HG03196 (cell line): ENCODE measurements around the gene FAM25A.
"Not testable (repeated sequence)": the region's sequence is repeated elsewhere in the genome, so short reads cannot be mapped to it uniquely, and the experiment has no call there.

Source experiments
- ATAC-seq: cut with Tn5 transposase; IDR thresholded peaks from one replicate; pipeline ENCODE4 v1.9.1; 2021; ENCODE audit not compliant: unreplicated experiment

Gene FAM25A

DNA sequence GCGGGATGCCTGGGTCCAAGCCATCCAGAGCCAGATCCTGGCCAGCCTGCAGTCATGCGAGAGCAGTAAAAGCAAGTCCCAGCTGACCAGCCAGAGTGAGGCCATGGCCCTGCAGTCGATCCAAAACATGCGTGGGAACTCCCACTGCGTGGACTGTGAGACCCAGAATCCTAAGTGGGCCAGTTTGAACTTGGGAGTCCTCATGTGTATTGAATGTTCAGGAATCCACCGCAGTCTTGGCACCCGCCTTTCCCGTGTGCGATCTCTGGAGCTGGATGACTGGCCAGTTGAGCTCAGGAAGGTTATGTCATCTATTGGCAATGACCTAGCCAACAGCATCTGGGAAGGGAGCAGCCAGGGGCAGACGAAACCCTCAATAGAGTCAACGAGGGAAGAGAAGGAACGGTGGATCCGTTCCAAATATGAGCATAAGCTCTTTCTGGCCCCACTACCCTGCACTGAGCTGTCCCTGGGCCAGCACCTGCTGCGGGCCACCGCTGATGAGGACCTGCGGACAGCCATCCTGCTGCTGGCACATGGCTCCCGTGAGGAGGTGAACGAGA lies 10.9 kb upstream of the FAM25A start:
- not testable (repeated sequence) for ATAC-seq

DNA sequence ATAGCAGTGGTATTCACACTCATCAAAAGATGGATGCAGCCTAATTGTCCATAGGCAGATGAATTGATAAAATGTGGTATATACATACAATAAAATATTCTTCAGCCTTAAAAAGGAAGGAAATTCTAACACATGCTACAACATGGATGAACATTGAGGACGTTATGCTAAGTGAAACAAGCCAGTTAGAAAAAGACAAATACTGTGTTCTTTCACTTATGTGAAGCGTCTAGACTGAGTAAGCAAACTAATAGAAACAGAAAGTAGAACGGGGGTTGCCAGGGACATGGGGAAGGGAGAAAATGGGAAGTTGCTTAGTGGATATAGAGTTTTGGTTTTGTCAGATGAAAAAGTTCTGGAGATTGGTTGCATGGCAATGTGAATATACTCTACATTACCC lies 6.6 kb upstream of the FAM25A start:
- ATAC-seq, result not testable (repeated sequence)

DNA sequence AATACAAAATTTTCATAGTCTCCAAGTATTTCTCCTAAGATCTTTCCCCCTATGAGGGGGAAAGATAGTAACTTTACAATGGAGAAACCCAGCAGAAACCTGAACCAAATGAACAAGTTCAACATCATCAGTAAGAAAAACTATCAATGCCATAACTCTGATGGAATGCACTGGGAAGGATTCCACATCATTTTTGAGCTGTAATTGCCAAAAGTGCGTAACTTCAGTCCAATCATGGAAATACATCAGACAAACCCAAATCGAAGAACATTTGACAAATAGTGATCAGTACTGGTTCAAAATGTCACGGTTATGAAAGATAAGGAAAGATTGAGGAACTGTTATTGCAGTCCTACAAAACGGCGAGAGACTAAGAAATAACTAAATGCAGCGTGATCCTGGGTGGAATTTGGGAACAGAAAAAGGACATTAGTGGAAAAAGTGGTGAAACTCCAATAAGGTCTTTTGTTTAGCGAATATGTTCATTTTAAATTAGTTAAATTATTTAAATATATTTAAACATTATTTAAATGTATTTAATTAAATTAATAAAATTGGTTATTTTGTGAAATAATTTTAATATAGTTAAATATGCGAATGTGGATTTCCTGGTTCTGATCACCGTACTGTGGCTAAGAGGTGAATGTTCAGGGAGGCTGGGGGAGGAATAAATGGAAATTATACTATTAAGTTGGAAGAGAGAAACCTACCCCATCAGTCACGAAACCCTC lies 4.9 kb upstream of the FAM25A start:
- ATAC-seq, result not testable (repeated sequence)

DNA sequence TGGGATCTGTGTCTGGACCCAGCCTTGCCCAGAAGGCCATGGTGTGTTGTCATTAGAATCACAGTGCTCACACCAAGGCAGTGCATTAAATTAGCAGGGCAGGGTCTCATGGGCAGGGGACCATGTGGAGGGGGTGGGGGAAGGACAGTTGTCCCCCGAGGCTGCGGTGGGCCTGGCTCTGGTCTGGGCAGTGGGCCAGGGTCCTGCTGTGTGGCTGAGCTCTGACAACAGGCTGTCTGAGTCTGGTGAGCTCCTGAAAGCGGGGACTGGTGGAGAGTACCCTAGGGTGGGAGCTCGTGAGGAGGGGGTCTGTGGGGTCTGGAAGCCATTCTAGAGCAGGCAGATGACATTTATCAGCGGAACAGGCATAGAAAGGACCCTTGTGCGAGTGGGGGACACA lies 2.0 kb upstream of the FAM25A start:
- ATAC-seq, result not testable (repeated sequence)

DNA sequence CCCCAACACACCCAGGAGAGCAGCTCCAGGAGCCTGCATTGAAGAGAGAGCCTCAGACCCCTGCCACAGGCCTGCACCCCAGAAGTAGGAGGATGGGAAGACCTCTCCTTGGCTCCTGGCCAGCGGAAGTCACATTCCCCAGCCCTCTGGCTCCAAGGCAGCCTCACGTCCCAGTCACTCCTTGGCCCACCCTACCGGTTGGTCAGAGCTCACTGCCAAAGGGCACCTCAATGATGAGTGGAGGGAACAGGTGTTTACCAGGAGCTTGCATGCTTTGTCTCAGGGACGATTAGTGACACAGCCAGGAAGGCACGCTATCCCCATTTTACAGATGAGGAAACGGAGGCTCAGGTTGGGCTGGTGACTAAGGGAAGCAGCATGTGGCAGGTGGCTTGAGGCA lies 1.0 kb upstream of the FAM25A start:
- not testable (repeated sequence) for ATAC-seq

DNA sequence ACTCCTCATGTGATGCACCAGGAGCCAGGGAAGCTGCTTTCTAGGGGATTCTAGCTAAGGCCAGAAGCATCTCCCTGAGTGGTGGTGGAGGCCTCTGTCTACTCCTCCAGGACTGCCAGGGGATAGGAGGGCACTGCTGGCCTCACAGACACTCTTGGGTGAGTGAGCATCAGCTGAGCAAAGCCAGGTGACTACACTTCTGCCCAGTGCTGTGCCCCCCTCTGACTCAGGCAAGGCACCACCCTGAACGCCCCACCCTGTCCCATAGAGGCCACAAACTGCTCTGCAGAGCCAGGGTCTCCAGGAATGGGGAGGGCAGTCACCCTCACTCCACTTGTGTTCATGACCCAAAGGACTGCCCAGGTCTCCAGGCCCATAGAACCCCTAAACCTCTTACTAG lies 590 bp upstream of the FAM25A start:
- ATAC-seq, result not testable (repeated sequence)

DNA sequence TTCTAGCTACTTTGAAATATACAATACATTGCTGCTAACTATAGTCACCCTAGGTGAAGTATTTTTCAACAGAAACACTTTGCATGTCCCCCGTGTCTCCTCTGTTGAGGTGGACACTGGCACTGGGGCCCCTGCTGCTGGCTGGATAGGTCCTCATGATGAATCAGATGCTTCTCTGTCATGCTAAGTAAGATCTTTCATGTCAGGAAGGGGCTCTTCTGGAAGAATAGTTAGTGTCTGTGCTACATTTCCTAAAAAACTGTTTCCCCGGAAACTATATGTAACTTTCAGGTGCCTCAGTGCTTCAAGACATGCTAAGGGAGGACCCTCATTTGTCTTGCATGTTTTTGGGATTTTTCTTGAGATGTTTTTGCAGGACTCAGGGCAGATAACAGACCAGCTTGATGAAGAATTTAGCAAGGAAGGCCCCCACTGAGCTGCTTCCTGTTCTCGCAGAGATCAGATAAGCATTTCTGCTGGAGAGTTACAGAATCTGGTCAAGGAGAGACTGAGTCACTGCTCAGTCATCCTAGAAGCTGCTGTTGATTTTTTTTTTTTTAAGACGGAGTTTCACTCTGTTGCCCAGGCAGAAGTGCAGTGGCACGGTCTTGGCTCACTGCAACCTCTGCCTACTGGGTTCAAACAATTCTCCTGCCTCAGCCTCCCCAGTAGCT lies 5.3 kb downstream of the FAM25A start:
- ATAC-seq, result not testable (repeated sequence)

DNA sequence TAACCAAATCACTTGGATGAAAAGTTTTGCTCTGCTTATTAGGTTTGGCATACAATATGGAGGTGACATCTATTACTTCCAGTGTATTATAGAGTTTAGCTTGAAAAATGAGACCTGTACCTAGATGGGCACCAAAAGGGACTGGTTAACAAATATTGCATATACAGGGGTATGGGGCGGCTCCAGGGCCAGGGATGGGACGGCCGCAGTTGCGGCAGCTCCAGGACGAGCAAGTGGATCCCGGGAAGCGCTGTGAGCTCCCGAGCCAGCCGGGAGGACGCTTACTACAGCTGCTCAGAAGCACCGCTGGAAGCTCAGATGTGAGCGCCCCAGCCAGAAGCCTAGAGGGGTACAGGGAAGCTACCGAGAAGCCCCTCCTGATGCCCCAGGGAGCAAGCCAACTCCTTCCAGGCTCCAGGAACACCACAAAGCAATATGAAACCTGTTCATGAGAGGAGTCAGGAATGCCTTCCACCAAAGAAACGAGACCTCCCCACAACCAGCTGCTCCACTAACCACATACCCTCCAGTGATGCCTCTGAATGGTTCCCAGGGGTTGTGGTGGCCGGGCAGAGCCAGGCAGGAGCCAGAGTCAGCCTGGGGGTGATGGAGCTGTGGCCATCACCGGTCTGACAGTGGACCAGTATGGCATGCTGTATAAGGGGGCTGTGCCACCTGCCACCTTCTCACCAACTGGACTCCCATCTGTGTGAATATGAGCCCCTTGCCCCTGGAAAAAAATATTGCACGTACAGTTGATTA lies 6.8 kb downstream of the FAM25A start:
- ATAC-seq, result not testable (repeated sequence)

DNA sequence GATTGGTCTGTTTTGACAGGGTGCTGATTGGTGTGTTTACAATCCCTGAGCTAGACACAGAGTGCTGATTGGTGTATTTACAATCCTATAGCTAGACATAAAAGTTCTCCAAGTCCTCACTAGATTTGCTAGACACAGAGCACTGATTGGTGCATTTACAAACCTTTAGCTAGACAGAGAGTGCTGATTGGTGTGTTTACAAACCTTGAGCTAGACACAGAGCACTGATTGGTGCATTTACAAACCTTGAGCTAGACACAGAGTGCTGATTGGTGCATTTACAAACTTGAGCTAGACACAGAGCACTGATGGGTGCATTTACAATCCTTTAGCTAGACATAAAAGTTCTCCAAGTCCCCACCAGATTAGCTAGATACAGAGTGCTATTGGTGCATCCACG lies 10.3 kb downstream of the FAM25A start:
- ATAC-seq, result not testable (repeated sequence)

DNA sequence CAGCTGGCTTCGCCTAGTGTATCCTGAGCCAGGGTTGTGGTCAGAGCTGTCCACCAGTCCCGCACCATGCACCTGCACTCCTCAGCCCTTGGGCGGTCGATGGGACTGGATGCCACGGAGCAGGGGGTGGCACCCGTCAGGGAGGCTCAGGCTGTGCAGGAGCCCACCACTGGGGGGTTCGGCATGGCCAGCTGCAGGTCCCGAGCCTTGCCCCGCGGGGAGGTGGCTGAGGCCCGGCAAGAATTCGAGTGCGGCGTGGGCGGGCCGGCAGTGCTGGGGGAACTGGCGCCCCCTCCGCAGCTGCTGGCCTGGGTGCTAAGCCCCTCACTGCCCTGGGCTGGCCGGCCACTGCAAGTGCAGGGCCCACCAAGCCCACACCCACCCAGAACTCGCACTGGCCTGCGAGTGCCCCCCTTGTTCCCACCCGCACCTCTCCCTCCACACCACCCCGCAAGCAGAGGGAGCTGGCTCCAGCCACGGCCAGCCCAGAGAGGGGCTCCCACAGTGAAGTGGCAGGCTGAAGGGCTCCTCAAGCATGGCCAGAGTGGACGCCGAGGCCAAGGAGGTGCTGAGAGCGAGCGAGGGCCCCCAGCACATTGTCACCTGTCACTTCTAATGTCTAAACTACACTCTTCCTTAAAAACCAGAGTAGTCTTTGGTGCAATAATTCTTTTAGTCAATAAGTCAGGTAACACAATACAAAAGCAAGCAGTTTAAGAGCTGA lies 11.0 kb downstream of the FAM25A start:
- no peak for ATAC-seq

DNA sequence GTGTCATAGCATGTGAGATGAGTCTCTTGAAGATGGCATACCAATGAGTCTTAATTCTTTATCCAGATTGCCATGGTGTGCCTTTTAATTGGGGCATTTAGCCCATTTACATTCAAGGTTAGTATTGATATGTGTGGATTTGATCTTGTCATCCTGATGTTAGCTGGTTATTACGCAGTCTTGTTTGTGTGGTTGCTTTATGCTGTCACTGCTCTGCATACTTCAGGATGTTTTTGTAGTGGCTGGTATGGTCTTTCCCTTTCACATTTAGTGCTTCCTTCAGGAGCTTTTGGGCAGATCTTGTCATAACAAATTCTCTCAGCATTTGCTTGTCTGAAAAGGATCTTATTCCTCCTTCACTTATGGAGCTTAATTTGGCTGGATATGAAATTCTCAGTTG lies 16.5 kb downstream of the FAM25A start:
- no peak for ATAC-seq

DNA sequence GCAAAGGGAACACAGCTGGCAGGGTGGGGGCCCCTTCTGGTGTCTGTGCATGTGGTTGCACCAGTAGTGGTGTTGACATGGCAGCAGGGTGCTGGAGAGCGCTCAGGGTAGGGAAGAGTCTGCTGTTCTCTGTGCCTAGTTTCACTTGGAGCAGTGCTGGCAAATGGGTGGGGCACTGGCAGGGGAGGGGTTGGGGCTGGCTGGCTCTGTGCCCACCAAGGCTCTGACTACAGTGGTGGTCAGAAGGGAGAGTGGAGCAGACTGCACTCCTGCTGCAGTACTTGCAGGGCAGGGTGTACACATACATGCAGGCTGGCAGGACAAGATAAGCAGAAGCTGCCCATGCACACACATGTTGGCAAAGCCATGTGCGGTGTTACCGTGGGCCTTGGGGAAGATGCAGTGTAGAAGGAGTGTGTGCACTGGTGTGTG lies 18.2 kb downstream of the FAM25A start:
- ATAC-seq, result no peak

DNA sequence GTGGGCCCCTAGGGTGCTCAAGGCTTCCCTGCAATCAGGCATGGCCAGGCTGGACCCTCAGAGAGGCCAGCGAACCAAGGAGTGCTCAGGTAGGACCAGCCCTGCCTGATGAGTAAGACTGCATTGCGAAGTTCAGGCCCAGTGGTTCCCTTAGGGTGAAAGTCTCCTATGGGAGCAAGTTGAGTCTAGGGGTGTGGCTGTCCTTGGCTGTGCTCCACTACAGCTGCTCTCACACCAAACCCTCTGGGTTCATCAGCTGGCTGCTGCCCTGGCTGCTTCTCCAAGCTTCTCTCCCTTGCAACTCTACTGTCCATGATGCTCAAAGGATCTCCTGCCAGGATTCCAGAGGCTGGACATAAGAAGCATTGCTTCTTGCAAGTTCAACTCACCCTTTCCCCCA lies 18.7 kb downstream of the FAM25A start:
- no peak for ATAC-seq

DNA sequence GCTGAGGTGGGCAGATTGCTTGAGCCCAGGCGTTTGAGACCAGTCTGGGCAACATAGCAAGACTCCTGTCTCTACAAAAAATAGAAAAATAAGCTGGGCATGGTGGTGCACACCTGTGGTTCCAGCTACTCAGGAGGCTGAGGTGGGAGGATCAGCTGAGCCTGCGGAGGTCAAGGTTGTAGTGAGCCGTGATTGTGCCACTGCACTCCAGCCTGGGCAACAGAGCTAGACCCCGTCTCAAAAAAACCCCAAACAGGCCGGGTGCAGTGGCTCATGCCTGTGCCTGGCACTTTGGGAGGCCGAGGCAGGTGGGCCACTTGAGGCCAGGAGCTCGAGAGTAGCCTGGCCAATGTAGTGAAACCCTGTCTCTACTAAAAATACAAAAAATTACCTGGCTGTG lies 23.5 kb downstream of the FAM25A start:
- not testable (repeated sequence) for ATAC-seq

DNA sequence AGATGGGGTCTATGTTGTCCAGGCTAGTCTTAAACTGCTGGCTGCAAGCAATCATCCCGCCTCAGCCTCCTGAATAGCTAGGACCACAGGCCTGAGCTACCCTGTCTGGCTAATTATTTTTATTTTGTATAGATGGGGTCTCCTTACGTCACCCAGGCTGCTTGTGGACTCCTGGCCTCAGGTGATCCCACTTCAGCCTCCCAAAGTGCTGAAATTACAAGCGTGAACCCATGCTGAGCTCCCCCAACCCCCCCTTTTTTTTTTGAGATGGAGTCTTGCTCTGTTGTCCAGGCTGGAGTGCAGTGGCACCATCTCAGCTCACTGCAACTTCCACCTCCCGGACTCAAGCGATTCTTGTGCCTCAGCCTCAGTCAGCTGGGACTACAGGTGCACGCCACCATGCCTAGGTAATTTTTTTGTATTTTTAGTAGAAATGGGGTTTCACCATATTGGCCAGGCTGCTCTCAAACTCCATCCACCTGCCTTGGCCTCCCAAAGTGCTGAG lies 25.4 kb downstream of the FAM25A start:
- no peak for ATAC-seq

DNA sequence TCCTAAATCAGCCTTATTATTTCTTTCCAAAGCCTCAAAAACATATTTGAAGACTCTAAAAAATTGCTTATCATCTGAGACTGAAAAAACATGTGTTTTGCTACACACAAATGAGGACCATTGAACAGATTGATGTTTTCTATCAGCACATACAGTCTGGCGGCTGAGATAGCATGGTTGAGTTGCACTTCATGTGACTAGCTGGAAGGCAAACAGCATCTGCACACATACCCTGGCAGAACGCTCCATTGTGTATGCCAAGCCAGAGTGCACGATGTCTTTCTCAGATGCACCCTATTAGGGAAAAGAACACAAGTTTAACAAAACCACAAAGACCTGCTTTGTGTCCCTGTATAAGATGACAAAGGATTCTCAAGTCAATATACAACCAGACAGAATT lies 33.0 kb downstream of the FAM25A start:
- ATAC-seq, result no peak

DNA sequence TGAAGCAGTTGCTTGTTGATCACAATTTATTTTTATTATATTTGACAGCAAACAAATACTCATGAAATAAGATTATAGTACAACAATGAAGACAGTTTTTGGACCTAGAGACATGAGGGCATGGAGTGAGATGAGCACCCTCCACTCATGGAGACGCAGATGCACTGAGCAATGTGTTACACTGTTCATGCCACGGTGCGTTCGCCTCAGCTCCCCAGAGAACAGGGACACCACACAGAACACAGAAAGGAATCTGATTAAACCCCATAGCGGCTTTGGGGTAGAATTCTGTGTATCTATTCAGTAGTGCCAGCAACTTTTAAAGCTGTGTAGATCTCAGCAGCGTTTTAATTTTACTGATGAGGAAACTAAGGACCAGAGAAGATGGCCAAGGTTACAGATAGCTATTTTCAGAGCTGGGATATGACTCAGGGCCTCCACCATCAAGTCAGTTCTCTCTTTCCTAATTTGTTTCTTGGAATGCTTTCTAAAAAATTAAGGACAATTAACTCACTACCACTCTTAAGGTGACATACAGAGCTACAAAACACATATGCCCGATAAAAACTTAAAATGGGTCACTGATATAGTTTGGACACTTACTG lies 33.6 kb downstream of the FAM25A start:
- no peak for ATAC-seq

DNA sequence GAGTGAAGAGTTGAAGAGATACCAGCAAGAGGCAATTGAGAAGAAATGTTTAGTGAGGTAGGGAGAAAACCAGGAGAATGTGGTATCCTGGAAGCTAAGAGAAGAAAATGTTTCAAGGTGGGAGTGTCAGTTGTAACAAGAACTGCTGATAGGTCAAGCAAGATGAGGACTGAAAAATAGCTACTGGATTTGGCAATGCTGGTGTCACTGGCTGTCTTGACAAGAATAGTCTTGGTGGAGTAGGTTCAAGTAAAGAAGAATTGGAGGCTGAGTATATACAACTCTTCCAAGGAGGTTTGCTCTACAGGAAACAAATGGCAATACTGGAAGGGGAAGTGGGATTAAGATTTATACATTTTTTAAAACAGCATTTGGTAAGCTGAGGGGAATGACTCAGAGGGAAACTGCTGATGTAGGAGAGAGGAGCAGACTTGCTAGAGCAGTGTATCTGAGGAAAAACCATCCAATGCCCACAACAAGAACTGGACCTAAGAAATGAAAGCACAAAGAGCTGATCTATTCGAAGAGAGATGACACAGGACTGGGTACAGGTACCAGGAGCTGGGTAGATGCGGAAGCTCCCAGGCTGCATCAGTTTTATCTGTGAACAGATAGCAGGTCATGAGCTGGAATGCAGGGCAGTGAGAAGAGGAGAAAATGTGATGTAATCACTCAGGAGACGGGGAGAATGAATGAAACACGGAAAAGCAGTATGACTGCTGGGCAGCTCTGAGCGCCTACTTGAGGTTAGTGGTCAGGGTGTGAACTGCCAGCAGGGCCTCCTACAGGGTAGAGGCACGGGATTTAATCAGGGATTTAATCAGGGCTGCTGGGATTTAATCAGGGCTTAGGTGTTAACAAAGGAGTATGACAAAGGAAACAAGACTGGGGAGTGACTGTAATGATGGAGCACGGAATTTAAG lies 34.5 kb downstream of the FAM25A start:
- no peak for ATAC-seq

DNA sequence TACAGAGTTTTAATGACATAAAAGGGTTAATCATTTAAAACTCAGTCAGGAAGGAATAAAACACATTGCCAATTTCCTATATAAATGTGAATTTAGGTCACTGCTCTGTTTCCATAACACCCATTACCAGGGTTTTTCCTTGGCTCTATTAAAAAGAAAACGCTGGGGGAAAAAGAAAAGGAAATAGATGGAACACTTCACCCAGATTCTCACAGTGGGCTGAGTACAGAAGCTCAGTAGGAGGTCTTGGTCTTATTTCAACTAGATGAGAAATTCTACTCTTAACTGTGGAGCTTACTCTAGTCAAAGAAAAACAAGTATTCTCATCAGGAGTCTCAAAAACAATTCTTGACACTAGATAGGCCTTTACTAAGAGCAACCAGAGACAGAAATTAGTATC lies 38.1 kb downstream of the FAM25A start:
- no peak for ATAC-seq
